Stomach (tissue), 4 donors: ENCODE measurements around the gene MIGA2.

ENCODE experiments used
- EP300 ChIP-seq: sonication (generic); formaldehyde crosslinking; IDR thresholded peaks from one replicate; pipeline ENCODE4 v1.6.1; 2017; ENCODE audit warnings: antibody characterized with exemption
- POLR2A ChIP-seq, 4 donors: fragments of 450-650 bp; IDR thresholded peaks; one replicate each; pipeline ENCODE4 v1.6.1; 2016; ENCODE audit warnings: antibody characterized with exemption in 4 of 4, control low read depth in 2 of 4, mild to moderate bottlenecking in 1 of 4, moderate library complexity in 1 of 4
- POLR2AphosphoS5 ChIP-seq, 3 donors: sonication (generic); formaldehyde crosslinking; IDR thresholded peaks; one replicate each; pipeline ENCODE4 v1.6.1; 2016; ENCODE audit warnings: antibody characterized with exemption in 3 of 3
- TF ChIP-seq, protein P1 (sequence below), 7 experiments: fragments of 450-650 bp in 4 of 7; fragments of 200-600 bp in 3 of 7; sonication (generic) in 3 of 7; IDR thresholded peaks; one replicate each; pipeline ENCODE4 v1.5.1; 2016 to 2019; ENCODE audit warnings: antibody characterized with exemption in 7 of 7, control low read depth in 2 of 7, mild to moderate bottlenecking in 1 of 7

DNA sequence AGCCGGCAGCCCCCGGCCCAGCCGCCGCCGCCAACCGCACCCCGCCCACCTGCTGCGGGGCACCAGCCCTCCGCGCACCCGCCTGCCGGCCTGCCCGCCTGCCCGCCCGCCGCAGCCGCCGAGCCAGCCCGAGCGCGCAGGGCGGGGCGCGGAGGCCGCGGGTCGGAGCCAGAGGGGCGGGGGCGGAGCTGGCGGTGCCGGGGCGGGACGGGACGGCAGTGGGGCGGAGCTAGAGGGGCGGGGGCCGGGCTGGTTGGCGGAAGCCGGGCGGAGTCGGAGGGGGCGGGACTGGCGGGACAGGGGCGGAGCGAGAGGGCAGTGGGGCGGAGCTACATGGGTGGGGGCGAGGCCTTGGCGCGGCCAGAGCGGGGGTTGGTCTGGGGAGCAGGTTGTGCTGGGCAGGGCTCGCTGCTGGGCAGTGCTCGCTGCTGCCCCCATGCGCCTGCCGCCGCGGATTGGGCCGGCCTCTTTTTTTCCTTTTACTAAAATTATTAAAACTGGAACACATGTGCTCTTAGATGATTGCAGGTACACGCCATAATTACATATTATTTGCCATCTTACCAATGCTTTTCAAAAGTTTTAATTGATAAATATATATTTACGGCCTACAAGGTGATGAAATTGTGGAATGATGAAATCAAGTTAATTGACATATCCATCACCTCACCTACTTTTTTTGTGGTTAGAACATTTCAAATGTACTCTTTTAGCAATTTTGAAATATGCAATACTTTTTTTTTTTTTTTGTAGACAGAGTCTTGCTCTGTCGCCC is 8.0 kb upstream of the MIGA2 start, which contains the start of gene SH3GLB2:
- TF ChIP-seq, protein P1, sequence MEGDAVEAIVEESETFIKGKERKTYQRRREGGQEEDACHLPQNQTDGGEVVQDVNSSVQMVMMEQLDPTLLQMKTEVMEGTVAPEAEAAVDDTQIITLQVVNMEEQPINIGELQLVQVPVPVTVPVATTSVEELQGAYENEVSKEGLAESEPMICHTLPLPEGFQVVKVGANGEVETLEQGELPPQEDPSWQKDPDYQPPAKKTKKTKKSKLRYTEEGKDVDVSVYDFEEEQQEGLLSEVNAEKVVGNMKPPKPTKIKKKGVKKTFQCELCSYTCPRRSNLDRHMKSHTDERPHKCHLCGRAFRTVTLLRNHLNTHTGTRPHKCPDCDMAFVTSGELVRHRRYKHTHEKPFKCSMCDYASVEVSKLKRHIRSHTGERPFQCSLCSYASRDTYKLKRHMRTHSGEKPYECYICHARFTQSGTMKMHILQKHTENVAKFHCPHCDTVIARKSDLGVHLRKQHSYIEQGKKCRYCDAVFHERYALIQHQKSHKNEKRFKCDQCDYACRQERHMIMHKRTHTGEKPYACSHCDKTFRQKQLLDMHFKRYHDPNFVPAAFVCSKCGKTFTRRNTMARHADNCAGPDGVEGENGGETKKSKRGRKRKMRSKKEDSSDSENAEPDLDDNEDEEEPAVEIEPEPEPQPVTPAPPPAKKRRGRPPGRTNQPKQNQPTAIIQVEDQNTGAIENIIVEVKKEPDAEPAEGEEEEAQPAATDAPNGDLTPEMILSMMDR (IDR thresholded peaks at IDR 0.05), result peak in 5 of 7 experiments; percentile 48 to 91 (median 88)
- peak in 2 of 3 donors; percentile 14 to 51 for TF ChIP-seq POLR2AphosphoS5 (IDR thresholded peaks at IDR 0.05)
- TF ChIP-seq POLR2A (IDR thresholded peaks at IDR 0.05), result no peak
- no peak for TF ChIP-seq EP300
